Spleen (tissue), 11 donors: ENCODE data around the gene PCED1B. TPM values are rescaled to one million over a fixed set of nuclear protein-coding genes. Genes with fewer than 3 reads are reported as not detected.

Experiments used
- DNase-seq: peaks from one replicate; pipeline ENCODE4 v3.0.0-alpha.2; 2020
- H3K27ac ChIP-seq, 8 donors: fragments of 200-600 bp; sonication (generic) in 7 of 8; 1 replicate in 4 of 8; 2 replicates in 4 of 8; pipeline versions ENCODE4 v1.5.0 to v1.8.0; 2016 to 2021; ENCODE audit warnings: inconsistent platforms in 4 of 8, mild to moderate bottlenecking in 4 of 8, moderate library complexity in 1 of 8
- H3K27me3 ChIP-seq, 7 donors: fragments of 200-600 bp; sonication (generic) in 6 of 7; replicated peaks in 1 of 7; 1 replicate in 4 of 7; 2 replicates in 3 of 7; pipeline versions ENCODE4 v1.5.0 to v1.8.0; 2016 to 2021; ENCODE audit warnings: inconsistent platforms in 3 of 7, mild to moderate bottlenecking in 1 of 7
- H3K36me3 ChIP-seq, 6 donors: fragments of 200-600 bp; sonication (generic) in 5 of 6; 1 replicate in 4 of 6; 2 replicates in 2 of 6; pipeline versions ENCODE4 v1.5.0 to v1.8.0; 2016 to 2021; ENCODE audit warnings: inconsistent platforms in 2 of 6
- H3K4me1 ChIP-seq, 6 donors: fragments of 200-600 bp; sonication (generic) in 5 of 6; 1 replicate in 3 of 6; 2 replicates in 3 of 6; pipeline versions ENCODE4 v1.5.0 to v1.8.0; 2016 to 2021; ENCODE audit warnings: inconsistent platforms in 3 of 6
- H3K4me3 ChIP-seq, 8 donors: fragments of 200-600 bp; sonication (generic) in 7 of 8; 1 replicate in 4 of 8; 2 replicates in 4 of 8; pipeline versions ENCODE4 v1.5.0 to v1.8.0; 2016 to 2021; ENCODE audit warnings: inconsistent platforms in 4 of 8, mild to moderate bottlenecking in 4 of 8, moderate library complexity in 2 of 8
- H3K9me3 ChIP-seq, 8 donors: fragments of 200-600 bp; sonication (generic) in 7 of 8; 1 replicate in 4 of 8; 2 replicates in 4 of 8; pipeline versions ENCODE4 v1.5.0 to v1.8.0; 2016 to 2021; ENCODE audit warnings: inconsistent platforms in 4 of 8
- CTCF ChIP-seq, 11 experiments: fragments of 200-600 bp in 7 of 11; fragments of 450-650 bp in 4 of 11; sonication (generic) in 4 of 11; IDR thresholded peaks in 8 of 11; conservative IDR thresholded peaks in 3 of 11; 1 replicate in 7 of 11; 2 replicates in 4 of 11; pipeline versions ENCODE4 v1.4.0 to v1.8.0; 2016 to 2021; ENCODE audit warnings: antibody characterized with exemption in 11 of 11, inconsistent platforms in 4 of 11, mild to moderate bottlenecking in 1 of 11
- POLR2A ChIP-seq, 3 donors: fragments of 450-650 bp; IDR thresholded peaks; one replicate each; pipeline ENCODE4 v1.5.1; 2017; ENCODE audit warnings: antibody characterized with exemption in 3 of 3, mild to moderate bottlenecking in 1 of 3
- POLR2AphosphoS5 ChIP-seq, 3 donors: sonication (generic); formaldehyde crosslinking; IDR thresholded peaks; one replicate each; pipeline ENCODE4 v1.5.1; 2017; ENCODE audit warnings: antibody characterized with exemption in 3 of 3
- WGBS, 5 donors: extraction: QIAGEN DNeasy Blood & Tissue Kit in 3 of 5; methylation state at CpG; one replicate each; pipeline versions ENCODE4 v1.1.5 to v1.1.7; 2013 to 2018; 5-methylcytosine and 5-hydroxymethylcytosine counted together
- intact Hi-C: fragments of 100-400 bp; cut with DNase I; formaldehyde crosslinking; loops from one replicate; pipeline ENCODE4 v1.15.0; 2023; ENCODE audit warnings: low total_unique reads
- polyA plus RNA-seq, 3 donors: library from polyadenylated mRNA; stranded (reverse); fragments of 200-250 nt; gene quantifications; one replicate each; pipeline ENCODE4 v1.2.1, GENCODE V29; 2013
- total RNA-seq, 7 donors: library from RNA; depleted of rRNA in 3 of 7; stranded (reverse); fragments of >200 nt in 3 of 7; fragmentation: NEBNext Ultra II Directional in 4 of 7; extraction: Animal tissue kit (Norgen Biotek cat#: 25700) in 4 of 7; gene quantifications; one replicate each; pipeline versions ENCODE4 v1.1.0 to v1.2.1, GENCODE V29; 2016 to 2021
- donor health status: healthy with polysubstance abuse.
- donor health status: DM: no; HTN: no; CAD: no; lungs with moderate emphysema.
- donor health status: DM: no; HTN: no; CAD: no.
- donor health status: Bipolar disorder and iron deficiency.
- donor health status: healthy.
- donor health status: DM: no; HTN: no; CAD: no.
- donor health status: DM: yes; HTN: yes; CAD: no.

Gene PCED1B
- total and polyA plus RNA-seq, 10 donors: 15.3 to 34.5 (median 24.4) TPM

GRCh38 chr12:47265391-47265790, 186.0 kb downstream of the PCED1B start:
- TF ChIP-seq CTCF (IDR thresholded peaks at IDR 0.05 in 8 of 11, conservative IDR thresholded peaks at IDR 0.05 in 3 of 11) (no peak), POLR2AphosphoS5 (IDR thresholded peaks at IDR 0.05) (no peak), POLR2A (IDR thresholded peaks at IDR 0.05) (no peak)
- Histone ChIP-seq H3K27me3 (no peaks in the 10 kb centered on the region), H3K9me3 (peaks cover 0 to 6% (median 0%) of the 10 kb centered on the region in 8 donors), H3K4me1 (peaks cover 5 to 24% (median 19%) of the 10 kb centered on the region in 6 donors), H3K27ac (no peak overlapping the region), H3K4me3 (no peak overlapping the region), H3K36me3 (no peaks in the 10 kb centered on the region)
- 80 to 94% (median 90%) methylated on average over 4 of the region's 4 CpGs for WGBS, 5 donors
- intact Hi-C loops: no loop called here
- no peak for DNase-seq

- no peak overlapping the region for H3K4me3 ChIP-seq
- H3K4me1 ChIP-seq: peaks cover 5 to 40% (median 19%) of the 10 kb centered on the region in 6 donors
- H3K9me3 ChIP-seq: peaks cover 0 to 6% (median 0%) of the 10 kb centered on the region in 8 donors
- no peaks in the 10 kb centered on the region for H3K27me3 ChIP-seq
- H3K36me3 ChIP-seq: no peaks in the 10 kb centered on the region
- intact Hi-C loops: no loop called here
- TF ChIP-seq CTCF (IDR thresholded peaks at IDR 0.05 in 8 of 11, conservative IDR thresholded peaks at IDR 0.05 in 3 of 11) (no peak), POLR2AphosphoS5 (IDR thresholded peaks at IDR 0.05) (no peak), POLR2A (IDR thresholded peaks at IDR 0.05) (no peak)
- WGBS, 5 donors: 93 to 98% (median 95%) methylated on average over 4 of the region's 4 CpGs
- H3K27ac ChIP-seq: no peak overlapping the region
- DNase-seq: no peak
Observed at GRCh38 chr12:47267571-47267970, 188.2 kb downstream of the PCED1B start.

- Histone ChIP-seq H3K36me3 (no peaks in the 10 kb centered on the region), H3K27me3 (no peaks in the 10 kb centered on the region), H3K4me1 (peaks cover 5 to 40% (median 21%) of the 10 kb centered on the region in 6 donors), H3K27ac (peak overlapping the region in 6 of 8 donors; percentile 7 to 78 (median 50)), H3K9me3 (peaks cover 0 to 6% (median 0%) of the 10 kb centered on the region in 8 donors), H3K4me3 (no peak overlapping the region)
- intact Hi-C loops: no loop called here
- no peak for DNase-seq
- TF ChIP-seq CTCF (IDR thresholded peaks at IDR 0.05 in 8 of 11, conservative IDR thresholded peaks at IDR 0.05 in 3 of 11): no peak
- no peak for TF ChIP-seq POLR2AphosphoS5 (IDR thresholded peaks at IDR 0.05)
- TF ChIP-seq POLR2A (IDR thresholded peaks at IDR 0.05): no peak
- 74 to 85% (median 82%) methylated on average over 13 of the region's 13 CpGs for WGBS, 5 donors
Observed at GRCh38 chr12:47268501-47269454, 189.4 kb downstream of the PCED1B start.

GRCh38 chr12:47269916-47270315, 190.5 kb downstream of the PCED1B start:
- H3K27ac ChIP-seq: peak overlapping the region in 4 of 8 donors; percentile 20 to 78 (median 48)
- TF ChIP-seq POLR2AphosphoS5 (IDR thresholded peaks at IDR 0.05) (no peak), CTCF (IDR thresholded peaks at IDR 0.05 in 8 of 11, conservative IDR thresholded peaks at IDR 0.05 in 3 of 11) (no peak), POLR2A (IDR thresholded peaks at IDR 0.05) (no peak)
- WGBS, 5 donors: 54 to 77% (median 65%) methylated on average over 1 of the region's 1 CpG

More at GRCh38 chr12:47269916-47270315, 190.5 kb downstream of the PCED1B start:
- Histone ChIP-seq H3K4me1 (peaks cover 5 to 46% (median 27%) of the 10 kb centered on the region in 6 donors), H3K27me3 (no peaks in the 10 kb centered on the region), H3K4me3 (no peak overlapping the region), H3K9me3 (peaks cover 0 to 6% (median 0%) of the 10 kb centered on the region in 8 donors), H3K36me3 (no peaks in the 10 kb centered on the region)
- DNase-seq: no peak
- intact Hi-C loops: no loop called here
